BJ (cell line): Measurements from ENCODE around the gene MUC2. TPM values are rescaled to one million over a fixed set of nuclear protein-coding genes. Genes with fewer than 3 reads are reported as not detected.

Experiments
- CTCF ChIA-PET: fragments of 350-600 bp; formaldehyde crosslinking; extraction: SDS; loops from one replicate; lab custom pipeline; 2021; ENCODE audit warnings: antibody characterized with exemption, inconsistent platforms; lab: Yijun Ruan, JAX
- POLR2A ChIA-PET: fragments of 300-600 bp; sonication (Branson Sonifier 250); formaldehyde crosslinking; extraction: SDS; loops from one replicate; lab custom pipeline; 2021; ENCODE audit warnings: antibody characterized with exemption; lab: Charles Lee
- DNase-seq: peaks from one replicate; pipeline ENCODE4 v3.0.0-alpha.2; 2011; ENCODE audit warnings: low read depth
- H3K27me3 ChIP-seq: 2 replicates; pipeline ENCODE4 v1.6.0; 2011; ENCODE audit warnings: low read length; ENCODE audit not compliant: control insufficient read depth, insufficient read depth
- H3K36me3 ChIP-seq: 2 replicates; pipeline ENCODE4 v1.5.1; 2011; ENCODE audit warnings: low read length; ENCODE audit not compliant: control insufficient read depth, insufficient read depth
- H3K4me3 ChIP-seq: 2 replicates; pipeline ENCODE4 v1.5.1; 2011; ENCODE audit warnings: low read depth, mild to moderate bottlenecking, control low read depth, low read length
- CTCF ChIP-seq: IDR thresholded peaks from 2 replicates; pipeline ENCODE4 v1.5.1; 2011; ENCODE audit warnings: low read depth, mild to moderate bottlenecking, control low read depth, inconsistent platforms, low read length, moderate library complexity; ENCODE audit not compliant: insufficient read depth
- polyA plus RNA-seq: library from polyadenylated mRNA; depleted of rRNA; stranded (reverse); fragments of >200 nt; gene quantifications from 2 replicates; pipeline ENCODE4 v1.2.3, GENCODE V29; 2011

MUC2 gene
- polyA plus RNA-seq, 1 experiment = not detected

- no peak for TF ChIP-seq CTCF
- no peak overlapping the region for H3K4me3 ChIP-seq
- no peaks in the 10 kb centered on the region for H3K36me3 ChIP-seq
- ChIA-PET CTCF (interaction anchor here (0.5 to 3.4 kb wide), 2 partner anchors 10 to 454 kb away, joined by 3 to 16 read pairs; no protein-coding TSS in a partner anchor), POLR2A (interaction anchor here (0.5 kb wide), 1 partner anchor 15 kb away, joined by 4 read pairs; no protein-coding TSS in a partner anchor)
- H3K27me3 ChIP-seq = no peaks in the 10 kb centered on the region
- peak; percentile 65 for DNase-seq
Observed at GRCh38 chr11:1060852-1061616, 13.6 kb upstream of the MUC2 start.

DNA sequence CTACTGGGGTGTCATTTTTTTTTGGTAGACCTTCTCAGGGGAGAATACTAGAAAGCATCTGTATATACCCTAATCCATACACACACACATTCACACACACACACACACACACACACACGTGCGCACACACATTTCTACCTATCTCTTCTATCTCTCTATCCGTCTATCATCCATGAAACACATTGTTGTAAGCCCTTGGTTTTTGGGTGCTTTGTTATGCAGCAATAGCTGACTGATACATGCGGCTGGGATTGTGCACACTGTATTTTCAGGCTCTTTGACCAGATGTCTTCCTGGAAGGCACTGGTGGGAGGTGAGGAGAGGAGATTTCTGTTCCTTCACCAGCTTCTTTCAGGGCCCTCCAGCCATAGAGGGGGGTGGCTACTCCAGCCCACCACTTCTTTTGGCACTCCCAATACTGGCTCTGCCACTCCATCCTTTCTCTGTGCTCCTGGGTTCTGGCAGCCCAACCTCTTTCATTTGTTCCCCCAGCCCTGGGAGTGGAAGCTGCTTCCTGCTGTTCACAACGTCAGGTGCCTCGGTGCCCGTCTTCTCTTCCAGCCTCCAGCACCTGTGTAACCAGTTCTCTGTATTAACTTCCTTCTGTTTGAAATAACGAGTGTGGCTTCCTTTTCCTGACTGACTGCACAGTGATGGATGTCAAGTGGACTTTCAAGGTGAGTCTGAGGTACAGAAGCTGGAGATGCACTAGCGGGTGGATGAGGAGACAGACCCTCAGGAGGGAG, 12.4 kb upstream of the MUC2 start:
- no peak for DNase-seq
- TF ChIP-seq CTCF = no peak
- POLR2A ChIA-PET = no interaction called here
- Histone ChIP-seq H3K36me3 (no peaks in the 10 kb centered on the region), H3K4me3 (no peak overlapping the region), H3K27me3 (no peaks in the 10 kb centered on the region)
- CTCF ChIA-PET = interaction anchor here (3.4 kb wide), 1 partner anchor 11 kb away, joined by 16 read pairs; no protein-coding TSS in a partner anchor

GRCh38 chr11:1064167-1064566, 10.5 kb upstream of the MUC2 start:
- ChIA-PET CTCF (no interaction called here), POLR2A (no interaction called here)
- no peak for TF ChIP-seq CTCF
- Histone ChIP-seq H3K27me3 (0 out of 2 replicates have a peak, but pooled peaks cover 1% of the 10 kb centered on the region), H3K36me3 (no peaks in the 10 kb centered on the region), H3K4me3 (no peak overlapping the region)
- DNase-seq = no peak

GRCh38 chr11:1067812-1068496, 6.7 kb upstream of the MUC2 start:
- ChIA-PET POLR2A (no interaction called here), CTCF (interaction anchor here (0.6 to 0.8 kb wide), 2 partner anchors 14 to 285 kb away, joined by 3 read pairs; no protein-coding TSS in a partner anchor)
- Histone ChIP-seq H3K36me3 (no peaks in the 10 kb centered on the region), H3K27me3 (0 out of 2 replicates have a peak, but pooled peaks cover 1% of the 10 kb centered on the region), H3K4me3 (no peak overlapping the region)
- DNase-seq = no peak
- no peak for TF ChIP-seq CTCF
